ENCODE data around the gene ENC1.

- TF ChIP-seq CTCF (IDR thresholded peaks at IDR 0.05) = no peak
- TF ChIP-seq POLR2A (IDR thresholded peaks at IDR 0.05; ENCODE audit: low read depth) = no peak
- no peak for TF ChIP-seq EP300 (IDR thresholded peaks at IDR 0.05)
Measured at GRCh38 chr5:74660873-74661272, 20.3 kb upstream of the ENC1 start.
